PFSK-1 (cell line): ENCODE measurements around the gene DYNLT4.

ENCODE experiments used
- FOXP2 ChIP-seq: optimal IDR thresholded peaks from 2 replicates; pipeline ENCODE3; 2011; ENCODE audit warnings: borderline replicate concordance, control low read depth, inconsistent platforms; ENCODE audit not compliant: insufficient read depth; ENCODE audit errors: extremely low read length, extremely low read depth
- POLR2AphosphoS5 ChIP-seq: IDR thresholded peaks from 2 replicates; pipeline ENCODE4 v1.6.1; 2012; ENCODE audit warnings: low read depth, mild to moderate bottlenecking, control low read depth, low read length, moderate library complexity
- SIN3A ChIP-seq: IDR thresholded peaks from 2 replicates; pipeline ENCODE4 v1.6.1; 2012; ENCODE audit warnings: mild to moderate bottlenecking, low read length, moderate library complexity, borderline replicate concordance; ENCODE audit not compliant: insufficient read depth
- TAF1 ChIP-seq: IDR thresholded peaks from 2 replicates; pipeline ENCODE4 v1.6.1; 2012; ENCODE audit warnings: low read length, control low read depth, borderline replicate concordance; ENCODE audit not compliant: insufficient read depth
- TF ChIP-seq, protein P1 (sequence below), 2 experiments: IDR thresholded peaks; 2 replicates each; pipeline versions ENCODE4 v1.6.1 to v1.8.0; 2011 to 2012; ENCODE audit warnings: low read depth in 2 of 2, low read length in 2 of 2, control low read depth in 1 of 2, inconsistent platforms in 1 of 2, mild to moderate bottlenecking in 1 of 2, moderate library complexity in 1 of 2; ENCODE audit not compliant: insufficient read depth in 1 of 2

The DYNLT4 gene

DNA sequence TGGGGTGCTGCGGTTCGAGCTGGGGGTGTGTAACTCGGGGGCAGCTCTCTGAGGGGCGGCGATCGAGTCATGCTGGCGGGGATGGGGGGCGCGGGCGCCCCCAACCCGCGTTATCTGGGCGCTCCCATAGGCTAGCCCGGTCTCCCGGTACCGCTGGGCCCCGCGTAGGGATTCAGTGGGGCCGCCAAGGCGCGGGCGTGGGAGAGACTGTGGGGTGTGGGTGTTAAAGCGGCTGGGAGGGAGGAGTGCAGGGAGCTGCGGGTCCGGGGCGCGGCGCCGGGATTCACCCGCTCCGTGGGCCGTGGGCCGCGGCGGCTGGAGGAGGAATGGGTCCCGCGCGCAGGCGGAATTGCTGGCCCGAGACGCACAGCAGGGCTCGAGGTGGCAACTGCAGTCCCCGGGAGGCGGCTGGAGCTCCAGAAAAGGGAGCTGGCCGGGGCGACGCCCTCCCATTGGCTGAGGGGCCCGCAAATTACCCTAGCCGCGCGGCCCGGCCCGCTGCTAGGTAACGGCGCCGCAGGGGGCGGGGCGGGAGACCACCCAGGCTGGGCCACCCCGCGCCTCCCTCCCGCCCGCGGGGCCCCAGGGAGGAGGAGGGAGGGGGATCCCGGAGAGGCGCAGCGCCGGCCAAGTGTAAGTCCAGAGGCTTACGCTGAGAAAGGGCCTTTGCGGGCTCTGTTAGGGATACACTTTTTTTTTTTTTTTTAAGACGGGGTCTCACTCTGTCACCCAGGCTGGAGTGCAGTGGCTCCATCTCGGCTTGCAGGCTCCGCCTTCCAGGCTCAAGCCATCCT lies 35.9 kb upstream of the DYNLT4 start, which contains the start of gene PTCH2:
Gene PTCH2 (minus strand): TSS at position 392 of the 794 bp plus-strand sequence. CDS start 321 bp downstream, at position 71.
- TF ChIP-seq SIN3A, result no peak
- TF ChIP-seq, protein P1, sequence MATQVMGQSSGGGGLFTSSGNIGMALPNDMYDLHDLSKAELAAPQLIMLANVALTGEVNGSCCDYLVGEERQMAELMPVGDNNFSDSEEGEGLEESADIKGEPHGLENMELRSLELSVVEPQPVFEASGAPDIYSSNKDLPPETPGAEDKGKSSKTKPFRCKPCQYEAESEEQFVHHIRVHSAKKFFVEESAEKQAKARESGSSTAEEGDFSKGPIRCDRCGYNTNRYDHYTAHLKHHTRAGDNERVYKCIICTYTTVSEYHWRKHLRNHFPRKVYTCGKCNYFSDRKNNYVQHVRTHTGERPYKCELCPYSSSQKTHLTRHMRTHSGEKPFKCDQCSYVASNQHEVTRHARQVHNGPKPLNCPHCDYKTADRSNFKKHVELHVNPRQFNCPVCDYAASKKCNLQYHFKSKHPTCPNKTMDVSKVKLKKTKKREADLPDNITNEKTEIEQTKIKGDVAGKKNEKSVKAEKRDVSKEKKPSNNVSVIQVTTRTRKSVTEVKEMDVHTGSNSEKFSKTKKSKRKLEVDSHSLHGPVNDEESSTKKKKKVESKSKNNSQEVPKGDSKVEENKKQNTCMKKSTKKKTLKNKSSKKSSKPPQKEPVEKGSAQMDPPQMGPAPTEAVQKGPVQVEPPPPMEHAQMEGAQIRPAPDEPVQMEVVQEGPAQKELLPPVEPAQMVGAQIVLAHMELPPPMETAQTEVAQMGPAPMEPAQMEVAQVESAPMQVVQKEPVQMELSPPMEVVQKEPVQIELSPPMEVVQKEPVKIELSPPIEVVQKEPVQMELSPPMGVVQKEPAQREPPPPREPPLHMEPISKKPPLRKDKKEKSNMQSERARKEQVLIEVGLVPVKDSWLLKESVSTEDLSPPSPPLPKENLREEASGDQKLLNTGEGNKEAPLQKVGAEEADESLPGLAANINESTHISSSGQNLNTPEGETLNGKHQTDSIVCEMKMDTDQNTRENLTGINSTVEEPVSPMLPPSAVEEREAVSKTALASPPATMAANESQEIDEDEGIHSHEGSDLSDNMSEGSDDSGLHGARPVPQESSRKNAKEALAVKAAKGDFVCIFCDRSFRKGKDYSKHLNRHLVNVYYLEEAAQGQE (IDR thresholded peaks at IDR 0.05; ENCODE audit: insufficient read depth in 1 of 2, low read depth in 2 of 2, low read length in 2 of 2), result no peak
- no peak for TF ChIP-seq TAF1
- no peak for TF ChIP-seq FOXP2
- no peak for TF ChIP-seq POLR2AphosphoS5

GRCh38 chr1:44842486-44842861 lies 35.3 kb upstream of the DYNLT4 start:
- TF ChIP-seq POLR2AphosphoS5 (no peak), SIN3A (no peak), TAF1 (no peak), FOXP2 (no peak)
- TF ChIP-seq, protein P1 (IDR thresholded peaks at IDR 0.05; ENCODE audit: insufficient read depth in 1 of 2, low read depth in 2 of 2, low read length in 2 of 2), result no peak

GRCh38 chr1:44839576-44839975 lies 32.4 kb upstream of the DYNLT4 start:
- TF ChIP-seq SIN3A (no peak), FOXP2 (no peak), POLR2AphosphoS5 (no peak), TAF1 (no peak)
- TF ChIP-seq, protein P1 (IDR thresholded peaks at IDR 0.05; ENCODE audit: insufficient read depth in 1 of 2, low read depth in 2 of 2, low read length in 2 of 2), result no peak

DNA sequence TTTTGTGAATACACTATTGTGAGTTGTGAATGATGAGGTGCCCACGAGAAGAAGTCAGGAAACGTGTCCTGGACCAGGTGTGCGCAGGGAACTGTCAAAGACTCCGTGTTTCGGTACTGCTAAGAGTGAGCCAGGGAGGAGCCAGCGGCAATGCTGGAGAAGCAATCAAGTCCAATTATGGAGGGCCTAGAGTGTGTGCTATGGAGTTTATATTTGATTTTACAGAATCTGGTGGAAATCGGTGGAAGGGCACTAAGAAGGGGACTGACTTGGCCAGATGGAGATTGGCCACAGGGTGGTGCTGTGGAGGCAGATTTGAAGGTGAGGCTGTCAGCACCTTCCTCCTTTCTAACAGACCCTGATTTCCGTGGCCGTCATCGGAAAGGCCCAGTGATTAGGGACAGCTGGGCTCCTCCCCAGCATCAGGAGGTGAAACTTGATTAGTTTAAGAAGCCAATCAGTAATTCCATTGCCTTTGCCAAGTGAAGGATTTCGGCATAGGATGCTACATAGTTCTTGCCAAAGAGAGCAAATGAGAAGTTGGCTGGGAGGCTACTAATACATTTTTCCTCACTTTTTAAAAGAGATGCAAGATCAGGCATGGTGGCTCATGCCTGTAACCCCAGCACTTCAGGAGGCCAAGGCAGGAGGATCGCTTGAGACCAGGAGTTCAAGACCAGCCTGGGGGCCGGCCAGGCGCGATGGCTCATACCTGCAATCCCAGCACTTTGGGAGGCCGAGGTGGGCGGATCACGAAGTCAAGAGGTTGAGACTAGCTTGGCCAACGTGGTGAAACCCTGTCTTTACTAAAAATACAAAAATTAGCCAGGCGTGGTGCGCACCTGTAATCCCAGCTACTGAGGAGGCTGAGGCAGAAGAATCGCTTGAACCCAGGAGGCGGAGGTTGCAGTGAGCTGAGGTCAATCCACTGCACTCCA lies 28.9 kb upstream of the DYNLT4 start:
- TF ChIP-seq FOXP2 (no peak), TAF1 (no peak), SIN3A (no peak), POLR2AphosphoS5 (no peak)
- TF ChIP-seq, protein P1 (IDR thresholded peaks at IDR 0.05; ENCODE audit: insufficient read depth in 1 of 2, low read depth in 2 of 2, low read length in 2 of 2), result no peak
